HCT116 (cell line): ENCODE data around the gene SHISAL1. TPM values are rescaled to one million over a fixed set of nuclear protein-coding genes. Genes with fewer than 3 reads are reported as not detected.

Source experiments
- ATAC-seq: fragments of 200-7000 bp; cut with Tn5 transposase; 2 replicates; pipeline ENCODE4 v1.9.1; 2020; ENCODE audit warnings: mild to moderate bottlenecking, moderate library complexity
- BruUV-seq: library from RNA; stranded (reverse); fragments of 400-500 nt; replicated peaks from 2 replicates; lab custom pipeline; 2021; lab: Mats Ljungman, UMichigan
- CTCF ChIA-PET: fragments of 300-600 bp; sonication (Branson Sonifier 250); formaldehyde crosslinking; loops from one replicate; lab custom pipeline; 2021; ENCODE audit warnings: antibody characterized with exemption; lab: Charles Lee
- POLR2A ChIA-PET: fragments of 300-600, 350-600 bp; sonication (Branson Sonifier 250); formaldehyde crosslinking; loops from one replicate; lab custom pipeline; 2021; ENCODE audit warnings: antibody characterized with exemption; lab: Charles Lee
- RAD21 ChIA-PET, 2 experiments: fragments of 300-600 bp; sonication (Branson Sonifier 250); formaldehyde crosslinking; loops; one replicate each; lab custom pipeline; 2023; ENCODE audit warnings: low total read pairs in 2 of 2; ENCODE audit not compliant: uncharacterized antibody in 2 of 2, unreplicated experiment in 2 of 2, low non-redundant PET in 1 of 2; lab: Charles Lee
- DNase-seq: peaks from one replicate; pipeline ENCODE4 v3.0.0-alpha.2; 2010; ENCODE audit warnings: low read depth, low spot score
- H2AFZ ChIP-seq: fragments of 200-600 bp; shearing (Covaris generic), sonication (generic); 2 replicates; pipeline ENCODE4 v1.6.1; 2017; ENCODE audit warnings: low read depth, mixed run types, mixed read lengths, antibody characterized with exemption, low read length; ENCODE audit not compliant: poor library complexity, severe bottlenecking
- H3K27ac ChIP-seq: 2 replicates; pipeline ENCODE4 v1.5.1; 2012; ENCODE audit warnings: low read depth, low read length
- H3K27me3 ChIP-seq: fragments of 200-600 bp; sonication (generic); 2 replicates; pipeline ENCODE4 v1.6.1; 2016; ENCODE audit warnings: mixed run types, low read length, mixed read lengths; ENCODE audit not compliant: insufficient read depth
- H3K36me3 ChIP-seq, 2 experiments: fragments of 200-500 bp in 1 of 2; fragments of 200-600 bp in 1 of 2; sonication (Bioruptor generic) in 1 of 2; sonication (generic) in 1 of 2; 2 replicates each; pipeline versions ENCODE4 v1.5.1 to v1.6.1; 2014 to 2016; ENCODE audit warnings: low read length in 2 of 2, inconsistent platforms in 1 of 2, mixed read lengths in 1 of 2, mixed run types in 1 of 2; ENCODE audit not compliant: insufficient read depth in 2 of 2, control insufficient read depth in 1 of 2
- H3K4me1 ChIP-seq, 2 experiments: fragments of 200-600 bp in 1 of 2; sonication (generic) in 1 of 2; 2 replicates each; pipeline versions ENCODE4 v1.5.1 to v1.6.1; 2012 to 2017; ENCODE audit warnings: low read length in 2 of 2, inconsistent platforms in 1 of 2, mild to moderate bottlenecking in 1 of 2, mixed read lengths in 1 of 2, mixed run types in 1 of 2, moderate library complexity in 1 of 2; ENCODE audit not compliant: insufficient read depth in 2 of 2, control insufficient read depth in 1 of 2
- H3K4me2 ChIP-seq: fragments of 200-600 bp; sonication (generic); 2 replicates; pipeline ENCODE4 v1.6.1; 2017; ENCODE audit warnings: mixed run types, low read length, mixed read lengths
- H3K4me3 ChIP-seq, 2 experiments: fragments of 200-600 bp in 1 of 2; sonication (generic) in 1 of 2; replicated peaks in 1 of 2; 2 replicates each; pipeline ENCODE4 v1.5.1; 2011 to 2016; ENCODE audit warnings: low read length in 2 of 2, control low read depth in 1 of 2, low read depth in 1 of 2, mild to moderate bottlenecking in 1 of 2, mixed read lengths in 1 of 2, mixed run types in 1 of 2
- H3K79me2 ChIP-seq: fragments of 200-600 bp; sonication (generic); 2 replicates; pipeline ENCODE4 v1.6.1; 2017; ENCODE audit warnings: mild to moderate bottlenecking, mixed run types, low read length, moderate library complexity, mixed read lengths; ENCODE audit not compliant: insufficient read depth
- H3K9ac ChIP-seq: fragments of 200-600 bp; sonication (generic); 2 replicates; pipeline ENCODE4 v1.6.1; 2016; ENCODE audit warnings: low read length, mixed read lengths
- H3K9me2 ChIP-seq: fragments of 200-600 bp; sonication (generic), shearing (Covaris generic); 2 replicates; pipeline ENCODE4 v1.6.1; 2017; ENCODE audit warnings: mixed run types, mild to moderate bottlenecking, moderate library complexity; ENCODE audit not compliant: insufficient read depth
- H3K9me3 ChIP-seq, 2 experiments: fragments of 200-500 bp in 1 of 2; fragments of 200-600 bp in 1 of 2; sonication (Bioruptor generic) in 1 of 2; sonication (generic) in 1 of 2; 2 replicates each; pipeline ENCODE4 v1.6.1; 2014 to 2017; ENCODE audit warnings: low read length in 2 of 2, mixed read lengths in 2 of 2, inconsistent platforms in 1 of 2, low read depth in 1 of 2, mild to moderate bottlenecking in 1 of 2, mixed run types in 1 of 2, moderate library complexity in 1 of 2; ENCODE audit not compliant: control insufficient read depth in 1 of 2, insufficient read depth in 1 of 2
- H4K20me1 ChIP-seq: fragments of 200-600 bp; sonication (generic), shearing (Covaris generic); 2 replicates; pipeline ENCODE4 v1.6.1; 2017; ENCODE audit warnings: mixed run types, mild to moderate bottlenecking, moderate library complexity; ENCODE audit not compliant: insufficient read depth
- CEBPB ChIP-seq: IDR thresholded peaks from 2 replicates; pipeline ENCODE4 v1.6.1; 2012; ENCODE audit warnings: low read depth
- ELF1 ChIP-seq: IDR thresholded peaks from 2 replicates; pipeline ENCODE4 v1.6.1; 2012; ENCODE audit warnings: low read depth, borderline replicate concordance
- EZH2 ChIP-seq: fragments of 200-600 bp; sonication (generic); IDR thresholded peaks from 2 replicates; pipeline ENCODE4 v1.6.1; 2017; ENCODE audit warnings: antibody characterized with exemption, mixed run types
- EZH2phosphoT487 ChIP-seq: fragments of 200-600 bp; IDR thresholded peaks from 2 replicates; pipeline ENCODE4 v1.6.1; 2018; ENCODE audit warnings: antibody characterized with exemption, borderline replicate concordance
- JUND ChIP-seq: IDR thresholded peaks from 2 replicates; pipeline ENCODE4 v1.6.1; 2012
- POLR2A ChIP-seq: IDR thresholded peaks from 2 replicates; pipeline ENCODE4 v1.7.0; 2011; ENCODE audit warnings: borderline replicate concordance; ENCODE audit not compliant: insufficient read depth, insufficient read length; ENCODE audit errors: extremely low read depth
- SRF ChIP-seq: IDR thresholded peaks from 2 replicates; pipeline ENCODE4 v1.6.1; 2012; ENCODE audit warnings: low read depth
- TCF7L2 ChIP-seq: IDR thresholded peaks from 2 replicates; pipeline ENCODE4 v1.7.0; 2011; ENCODE audit warnings: borderline replicate concordance, inconsistent platforms; ENCODE audit not compliant: insufficient read depth, insufficient read length; ENCODE audit errors: extremely low read depth
- ZFX ChIP-seq: fragments of 450-650 bp; IDR thresholded peaks from 2 replicates; pipeline ENCODE4 v1.6.1; 2017
- intact Hi-C: fragments of 100-400 bp; cut with micrococcal nuclease; formaldehyde crosslinking; loops from 2 replicates; pipeline ENCODE4 v1.10.0; 2022
- total RNA-seq: library from RNA; stranded (reverse); gene quantifications from one replicate; pipeline ENCODE4 v1.2.1, GENCODE V29; 2021; ENCODE audit not compliant: unreplicated experiment
- TF ChIP-seq, protein P1 (sequence below), 3 experiments: fragments of 200-600 bp in 1 of 3; sonication (generic) in 1 of 3; IDR thresholded peaks in 2 of 3; conservative IDR thresholded peaks in 1 of 3; 2 replicates each; pipeline ENCODE4 v1.5.1; 2012 to 2017; ENCODE audit warnings: low read depth in 2 of 3, low read length in 2 of 3, antibody characterized with exemption in 1 of 3, borderline replicate concordance in 1 of 3, control low read depth in 1 of 3, mild to moderate bottlenecking in 1 of 3, mixed read lengths in 1 of 3, mixed run types in 1 of 3, moderate library complexity in 1 of 3; ENCODE audit not compliant: insufficient read depth in 1 of 3
- TF ChIP-seq, protein P2 (sequence below): IDR thresholded peaks from 2 replicates; pipeline ENCODE4 v1.6.1; 2012; ENCODE audit warnings: low read depth
- TF ChIP-seq, protein P3 (sequence below): IDR thresholded peaks from 2 replicates; pipeline ENCODE4 v1.6.1; 2011; ENCODE audit warnings: mild to moderate bottlenecking, low read length, moderate library complexity; ENCODE audit not compliant: insufficient replicate concordance; ENCODE audit errors: extremely low read depth

The SHISAL1 gene
- total RNA-seq, 1 experiment from 2014 or later, result not detected

DNA sequence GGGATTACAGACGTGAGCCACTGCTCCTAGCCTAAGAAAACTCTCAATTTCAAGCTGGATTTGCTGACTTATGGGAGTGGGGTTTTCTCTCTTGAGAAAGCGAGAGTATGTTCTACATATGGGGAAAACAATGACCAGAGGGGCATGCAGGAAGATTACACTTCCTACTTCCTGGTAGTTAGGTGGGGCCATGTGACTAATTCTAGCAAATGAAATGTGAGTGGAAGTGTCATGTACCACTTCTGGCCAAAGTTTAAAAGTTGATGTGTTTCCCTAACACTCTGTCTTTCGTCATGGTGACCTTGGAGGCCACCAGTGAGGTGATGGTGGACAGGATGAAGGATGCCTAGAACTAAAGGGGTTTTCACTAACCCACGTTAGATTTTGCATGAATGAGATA, 81.5 kb downstream of the SHISAL1 start:
- TF ChIP-seq ELF1 (0 out of 2 replicates have a peak, but pooled peaks have one; percentile 14), POLR2A (no peak), EZH2 (no peak)
- TF ChIP-seq, protein P1, sequence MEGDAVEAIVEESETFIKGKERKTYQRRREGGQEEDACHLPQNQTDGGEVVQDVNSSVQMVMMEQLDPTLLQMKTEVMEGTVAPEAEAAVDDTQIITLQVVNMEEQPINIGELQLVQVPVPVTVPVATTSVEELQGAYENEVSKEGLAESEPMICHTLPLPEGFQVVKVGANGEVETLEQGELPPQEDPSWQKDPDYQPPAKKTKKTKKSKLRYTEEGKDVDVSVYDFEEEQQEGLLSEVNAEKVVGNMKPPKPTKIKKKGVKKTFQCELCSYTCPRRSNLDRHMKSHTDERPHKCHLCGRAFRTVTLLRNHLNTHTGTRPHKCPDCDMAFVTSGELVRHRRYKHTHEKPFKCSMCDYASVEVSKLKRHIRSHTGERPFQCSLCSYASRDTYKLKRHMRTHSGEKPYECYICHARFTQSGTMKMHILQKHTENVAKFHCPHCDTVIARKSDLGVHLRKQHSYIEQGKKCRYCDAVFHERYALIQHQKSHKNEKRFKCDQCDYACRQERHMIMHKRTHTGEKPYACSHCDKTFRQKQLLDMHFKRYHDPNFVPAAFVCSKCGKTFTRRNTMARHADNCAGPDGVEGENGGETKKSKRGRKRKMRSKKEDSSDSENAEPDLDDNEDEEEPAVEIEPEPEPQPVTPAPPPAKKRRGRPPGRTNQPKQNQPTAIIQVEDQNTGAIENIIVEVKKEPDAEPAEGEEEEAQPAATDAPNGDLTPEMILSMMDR (IDR thresholded peaks at IDR 0.05 in 2 of 3, conservative IDR thresholded peaks at IDR 0.05 in 1 of 3; ENCODE audit: borderline replicate concordance in 1 of 3, insufficient read depth in 1 of 3, low read depth in 2 of 3, low read length in 2 of 3), result no peak
- H3K4me3 ChIP-seq, result no peak overlapping the region
- no peak for ATAC-seq
- H2AFZ ChIP-seq, result peak overlapping the region; percentile 3
- POLR2A ChIA-PET, result no interaction called here
- H4K20me1 ChIP-seq, result no peaks in the 10 kb centered on the region
- CTCF ChIA-PET, result no interaction called here
- no peaks in the 10 kb centered on the region for H3K36me3 ChIP-seq
- H3K27me3 ChIP-seq, result no peaks in the 10 kb centered on the region
- H3K4me2 ChIP-seq, result no peak overlapping the region
- no peak overlapping the region for H3K9ac ChIP-seq
- RAD21 ChIA-PET, result no interaction called here
- peaks cover 0 to 7% of the 10 kb centered on the region in 2 experiments; a peak in 1 of 4 replicates for H3K9me3 ChIP-seq
- no peak for DNase-seq
- H3K79me2 ChIP-seq, result no peaks in the 10 kb centered on the region
- no peak overlapping the region for H3K27ac ChIP-seq
- BruUV-seq, result no TSS peak
- no peaks in the 10 kb centered on the region for H3K9me2 ChIP-seq
- intact Hi-C loops, result no loop called here
- no peaks in the 10 kb centered on the region for H3K4me1 ChIP-seq

DNA sequence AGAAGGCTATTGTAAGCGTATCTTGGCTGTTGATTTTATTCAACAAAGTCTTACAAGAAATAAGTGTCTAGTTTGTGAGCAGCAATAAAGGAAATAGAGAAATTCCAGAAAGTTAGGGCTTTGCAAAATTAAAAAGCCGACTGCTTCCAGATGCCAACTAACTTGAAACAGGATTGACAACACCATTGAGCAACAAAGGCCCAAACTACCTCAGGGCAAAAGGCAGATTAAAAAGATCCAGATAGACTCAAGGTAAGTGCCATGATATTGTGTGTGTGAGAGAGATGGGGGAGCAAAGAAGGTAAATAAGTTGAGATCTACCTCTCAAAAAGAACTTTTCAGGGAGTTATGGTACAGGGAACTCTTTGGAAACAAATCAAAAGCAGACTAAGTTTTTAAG, 82.9 kb downstream of the SHISAL1 start:
- Histone ChIP-seq H3K27ac (no peak overlapping the region), H3K9me3 (peaks cover 0 to 7% of the 10 kb centered on the region in 2 experiments; a peak in 1 of 4 replicates), H3K4me1 (no peaks in the 10 kb centered on the region), H2AFZ (no peak overlapping the region), H3K4me3 (no peak overlapping the region), H3K9ac (no peak overlapping the region), H3K79me2 (no peaks in the 10 kb centered on the region), H3K4me2 (no peak overlapping the region), H3K27me3 (peaks cover 4% of the 10 kb centered on the region; the same call in 1 of the 2 replicates), H3K9me2 (no peaks in the 10 kb centered on the region), H4K20me1 (no peaks in the 10 kb centered on the region), H3K36me3 (no peaks in the 10 kb centered on the region)
- no TSS peak for BruUV-seq
- intact Hi-C loops, result no loop called here
- ChIA-PET POLR2A (no interaction called here), CTCF (no interaction called here), RAD21 (no interaction called here)
- DNase-seq (no peak), ATAC-seq (no peak)
- TF ChIP-seq POLR2A (no peak), EZH2phosphoT487 (no peak), ZFX (no peak), ELF1 (no peak), JUND (no peak), SRF (no peak), TCF7L2 (no peak), CEBPB (no peak)
- TF ChIP-seq, protein P2, sequence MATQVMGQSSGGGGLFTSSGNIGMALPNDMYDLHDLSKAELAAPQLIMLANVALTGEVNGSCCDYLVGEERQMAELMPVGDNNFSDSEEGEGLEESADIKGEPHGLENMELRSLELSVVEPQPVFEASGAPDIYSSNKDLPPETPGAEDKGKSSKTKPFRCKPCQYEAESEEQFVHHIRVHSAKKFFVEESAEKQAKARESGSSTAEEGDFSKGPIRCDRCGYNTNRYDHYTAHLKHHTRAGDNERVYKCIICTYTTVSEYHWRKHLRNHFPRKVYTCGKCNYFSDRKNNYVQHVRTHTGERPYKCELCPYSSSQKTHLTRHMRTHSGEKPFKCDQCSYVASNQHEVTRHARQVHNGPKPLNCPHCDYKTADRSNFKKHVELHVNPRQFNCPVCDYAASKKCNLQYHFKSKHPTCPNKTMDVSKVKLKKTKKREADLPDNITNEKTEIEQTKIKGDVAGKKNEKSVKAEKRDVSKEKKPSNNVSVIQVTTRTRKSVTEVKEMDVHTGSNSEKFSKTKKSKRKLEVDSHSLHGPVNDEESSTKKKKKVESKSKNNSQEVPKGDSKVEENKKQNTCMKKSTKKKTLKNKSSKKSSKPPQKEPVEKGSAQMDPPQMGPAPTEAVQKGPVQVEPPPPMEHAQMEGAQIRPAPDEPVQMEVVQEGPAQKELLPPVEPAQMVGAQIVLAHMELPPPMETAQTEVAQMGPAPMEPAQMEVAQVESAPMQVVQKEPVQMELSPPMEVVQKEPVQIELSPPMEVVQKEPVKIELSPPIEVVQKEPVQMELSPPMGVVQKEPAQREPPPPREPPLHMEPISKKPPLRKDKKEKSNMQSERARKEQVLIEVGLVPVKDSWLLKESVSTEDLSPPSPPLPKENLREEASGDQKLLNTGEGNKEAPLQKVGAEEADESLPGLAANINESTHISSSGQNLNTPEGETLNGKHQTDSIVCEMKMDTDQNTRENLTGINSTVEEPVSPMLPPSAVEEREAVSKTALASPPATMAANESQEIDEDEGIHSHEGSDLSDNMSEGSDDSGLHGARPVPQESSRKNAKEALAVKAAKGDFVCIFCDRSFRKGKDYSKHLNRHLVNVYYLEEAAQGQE, result no peak
- TF ChIP-seq, protein P3, sequence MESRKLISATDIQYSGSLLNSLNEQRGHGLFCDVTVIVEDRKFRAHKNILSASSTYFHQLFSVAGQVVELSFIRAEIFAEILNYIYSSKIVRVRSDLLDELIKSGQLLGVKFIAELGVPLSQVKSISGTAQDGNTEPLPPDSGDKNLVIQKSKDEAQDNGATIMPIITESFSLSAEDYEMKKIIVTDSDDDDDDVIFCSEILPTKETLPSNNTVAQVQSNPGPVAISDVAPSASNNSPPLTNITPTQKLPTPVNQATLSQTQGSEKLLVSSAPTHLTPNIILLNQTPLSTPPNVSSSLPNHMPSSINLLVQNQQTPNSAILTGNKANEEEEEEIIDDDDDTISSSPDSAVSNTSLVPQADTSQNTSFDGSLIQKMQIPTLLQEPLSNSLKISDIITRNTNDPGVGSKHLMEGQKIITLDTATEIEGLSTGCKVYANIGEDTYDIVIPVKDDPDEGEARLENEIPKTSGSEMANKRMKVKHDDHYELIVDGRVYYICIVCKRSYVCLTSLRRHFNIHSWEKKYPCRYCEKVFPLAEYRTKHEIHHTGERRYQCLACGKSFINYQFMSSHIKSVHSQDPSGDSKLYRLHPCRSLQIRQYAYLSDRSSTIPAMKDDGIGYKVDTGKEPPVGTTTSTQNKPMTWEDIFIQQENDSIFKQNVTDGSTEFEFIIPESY, result no peak
